ENCODE data around the gene RNF103. TPM values are rescaled to one million over a fixed set of nuclear protein-coding genes. Genes with fewer than 3 reads are reported as not detected.

RNF103 gene, protein sequence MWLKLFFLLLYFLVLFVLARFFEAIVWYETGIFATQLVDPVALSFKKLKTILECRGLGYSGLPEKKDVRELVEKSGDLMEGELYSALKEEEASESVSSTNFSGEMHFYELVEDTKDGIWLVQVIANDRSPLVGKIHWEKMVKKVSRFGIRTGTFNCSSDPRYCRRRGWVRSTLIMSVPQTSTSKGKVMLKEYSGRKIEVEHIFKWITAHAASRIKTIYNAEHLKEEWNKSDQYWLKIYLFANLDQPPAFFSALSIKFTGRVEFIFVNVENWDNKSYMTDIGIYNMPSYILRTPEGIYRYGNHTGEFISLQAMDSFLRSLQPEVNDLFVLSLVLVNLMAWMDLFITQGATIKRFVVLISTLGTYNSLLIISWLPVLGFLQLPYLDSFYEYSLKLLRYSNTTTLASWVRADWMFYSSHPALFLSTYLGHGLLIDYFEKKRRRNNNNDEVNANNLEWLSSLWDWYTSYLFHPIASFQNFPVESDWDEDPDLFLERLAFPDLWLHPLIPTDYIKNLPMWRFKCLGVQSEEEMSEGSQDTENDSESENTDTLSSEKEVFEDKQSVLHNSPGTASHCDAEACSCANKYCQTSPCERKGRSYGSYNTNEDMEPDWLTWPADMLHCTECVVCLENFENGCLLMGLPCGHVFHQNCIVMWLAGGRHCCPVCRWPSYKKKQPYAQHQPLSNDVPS
- 10 to 100 TPM; 11.7 to 15.1 TPM for total RNA-seq

DNA sequence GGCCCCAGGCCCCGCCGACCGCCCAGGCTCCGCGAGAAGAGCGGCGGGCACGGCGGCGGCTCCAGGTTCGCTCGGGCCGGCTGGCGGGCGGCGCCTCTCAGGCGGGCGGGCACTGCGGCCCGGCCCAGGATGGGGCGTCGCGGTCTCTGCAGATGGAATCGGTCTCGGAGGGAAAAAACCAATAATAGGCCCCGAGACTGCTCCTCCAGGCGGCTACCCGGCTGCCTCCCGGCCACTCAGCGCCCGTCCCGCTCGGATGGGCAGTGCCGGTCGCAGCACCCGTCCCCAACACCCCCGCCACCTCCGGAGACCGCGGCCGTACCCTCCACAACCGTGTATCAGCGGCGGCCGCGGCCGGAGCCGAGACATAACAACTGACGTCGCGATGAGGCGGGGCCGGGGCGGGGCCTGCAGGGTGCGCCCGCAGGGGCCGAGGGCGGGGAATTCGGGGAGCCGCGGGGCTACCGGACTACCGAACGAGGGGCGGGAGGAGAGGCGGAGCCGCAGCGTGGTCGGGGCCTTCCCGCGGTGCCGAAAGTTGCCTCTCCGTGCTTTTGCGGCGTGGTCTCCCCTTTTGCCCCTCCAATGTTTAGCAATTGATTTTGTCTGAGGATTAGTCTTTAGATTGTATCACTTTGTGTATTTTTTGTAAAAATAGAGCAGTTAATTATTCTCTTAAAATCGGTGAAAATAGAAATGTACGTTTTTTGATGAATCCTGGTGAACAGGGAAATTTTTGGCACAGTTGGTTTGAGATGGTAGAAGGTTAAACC, at the start of gene RNF103:
Gene RNF103, minus strand, starts transcription at position 372 of the 773 bp plus-strand sequence. CDS start 979 bp downstream, outside the sequence.

DNA sequence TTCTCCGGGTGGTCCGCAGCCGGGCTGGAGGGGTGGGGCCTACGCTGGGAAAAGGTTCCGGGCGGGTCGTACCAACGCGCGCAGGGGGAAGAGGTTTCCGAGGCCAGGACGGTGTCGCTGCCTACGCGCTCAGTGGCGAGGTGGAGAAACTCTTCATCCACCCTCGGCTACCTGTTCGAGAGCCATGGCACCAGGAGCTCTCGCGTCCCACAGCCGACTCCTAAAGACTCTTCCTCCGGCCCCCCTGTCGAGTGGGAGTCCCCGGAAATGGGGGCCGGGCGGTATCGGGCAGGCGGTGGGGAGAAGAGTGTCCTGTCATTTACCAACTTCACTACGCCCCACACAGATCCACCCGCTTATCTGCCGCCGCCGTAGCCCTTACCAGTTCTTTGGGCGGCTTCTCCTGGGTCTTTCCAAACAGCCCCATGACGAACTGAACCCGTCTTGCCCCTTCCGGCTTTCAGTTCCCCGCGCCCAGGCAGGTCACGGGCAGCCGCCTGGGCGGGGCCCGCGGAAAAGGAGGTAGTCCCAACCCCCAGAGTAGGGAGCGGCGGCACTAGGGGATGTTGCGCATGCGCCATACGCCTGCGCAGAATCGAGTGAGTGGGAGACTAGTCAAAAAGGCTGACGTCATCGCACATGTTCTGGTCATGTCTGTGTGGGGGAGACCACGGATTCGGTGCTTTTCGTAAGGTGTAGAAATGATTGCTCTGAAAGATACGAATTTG, 60.6 kb downstream of the RNF103 start, which contains the start of gene CHMP3:
Gene CHMP3, minus strand, starts transcription at position 522 of the 728 bp plus-strand sequence. Its CDS starts 95 bp downstream, at position 427.

Other genes starting within 250 kb of the RNF103 start
- 10 to 100 TPM; 17.6 to 18.6 TPM for gene KDM3A, start 182.5 kb downstream of the RNF103 start, total RNA-seq
- gene CHMP3, start 60.4 kb downstream of the RNF103 start, total RNA-seq, result 10 to 100 TPM; 27.0 to 32.7 TPM
- gene RMND5A, start 96.4 kb upstream of the RNF103 start, total RNA-seq, result 10 to 100 TPM; 33.7 to 37.0 TPM
- not detected for gene CD8A, start 167.0 kb upstream of the RNF103 start, total RNA-seq
- not detected for gene CD8B, start 238.0 kb upstream of the RNF103 start, total RNA-seq